GM12878 (cell line): ENCODE measurements around the gene SIRPD. TPM values are rescaled to one million over a fixed set of nuclear protein-coding genes. Genes with fewer than 3 reads are reported as not detected.

Experiments used
- ATAC-seq: fragments of 200-7000 bp; cut with Tn5 transposase; 3 replicates; pipeline ENCODE4 v1.9.1; 2020; ENCODE audit warnings: mild to moderate bottlenecking, moderate library complexity
- BruUV-seq: library from RNA; stranded (reverse); fragments of 400-500 nt; replicated peaks from 2 replicates; lab custom pipeline; 2021; lab: Mats Ljungman, UMichigan
- CTCF ChIA-PET: fragments of 300-600 bp; sonication (Branson Sonifier 250); formaldehyde crosslinking; extraction: SDS; loops from one replicate; lab custom pipeline; 2021; ENCODE audit warnings: inconsistent platforms; lab: Yijun Ruan, JAX
- POLR2A ChIA-PET: fragments of 350-600 bp; formaldehyde crosslinking; extraction: SDS; loops from one replicate; lab custom pipeline; 2021; ENCODE audit warnings: inconsistent platforms; lab: Charles Lee
- RAD21 ChIA-PET: fragments of 300-600 bp; sonication (Branson Sonifier 250); formaldehyde crosslinking; loops from one replicate; lab custom pipeline; 2023; ENCODE audit warnings: antibody characterized with exemption; ENCODE audit not compliant: unreplicated experiment; lab: Charles Lee
- SMC1A ChIA-PET: fragments of 300-600 bp; sonication (Branson Sonifier 250); formaldehyde crosslinking; loops from one replicate; lab custom pipeline; 2023; ENCODE audit not compliant: unreplicated experiment, uncharacterized antibody; lab: Charles Lee
- DNase-seq: peaks from one replicate; pipeline ENCODE4 v3.0.0-alpha.2; 2011; ENCODE audit warnings: low read depth, low spot score
- FAIRE-seq: peaks from 3 replicates; lab custom pipeline; 2011; peaks lifted over from hg19 to GRCh38; lab: Jason Lieb, UNC
- H2AFZ ChIP-seq: 2 replicates; pipeline ENCODE4 v1.6.0; 2011; ENCODE audit warnings: low read depth, low read length, control low read depth; ENCODE audit not compliant: control insufficient read depth
- H3K27ac ChIP-seq: 2 replicates; pipeline ENCODE4 v1.5.1; 2011; ENCODE audit warnings: control low read depth; ENCODE audit not compliant: control insufficient read depth, insufficient read depth
- H3K27me3 ChIP-seq, 2 experiments: replicated peaks in 1 of 2; 2 replicates each; pipeline versions ENCODE4 v1.6.0 to v1.6.1; 2011; ENCODE audit warnings: low read length in 1 of 2; ENCODE audit not compliant: control insufficient read depth in 2 of 2, insufficient read depth in 2 of 2
- H3K36me3 ChIP-seq, 2 experiments: 2 replicates each; pipeline ENCODE4 v1.5.1; 2011; ENCODE audit warnings: low read length in 1 of 2; ENCODE audit not compliant: control insufficient read depth in 2 of 2, insufficient read depth in 2 of 2
- H3K4me1 ChIP-seq: 2 replicates; pipeline ENCODE4 v1.6.1; 2011; ENCODE audit warnings: mild to moderate bottlenecking, low read length, moderate library complexity, mixed read lengths; ENCODE audit not compliant: control insufficient read depth, insufficient read depth
- H3K4me2 ChIP-seq: 2 replicates; pipeline ENCODE4 v1.6.0; 2011; ENCODE audit warnings: control low read depth; ENCODE audit not compliant: control insufficient read depth, insufficient read depth
- H3K4me3 ChIP-seq: fragments of 200-600 bp; sonication (generic); 2 replicates; pipeline ENCODE4 v1.5.1; 2016
- H3K79me2 ChIP-seq: 2 replicates; pipeline ENCODE4 v1.6.0; 2011; ENCODE audit warnings: low read length; ENCODE audit not compliant: control insufficient read depth, insufficient read depth
- H3K9ac ChIP-seq: 2 replicates; pipeline ENCODE4 v1.8.0; 2011; ENCODE audit warnings: low read length, control low read depth, mixed read lengths; ENCODE audit not compliant: control insufficient read depth, insufficient read depth
- H3K9me3 ChIP-seq: replicated peaks from 3 replicates; pipeline ENCODE4 v1.5.1; 2011; ENCODE audit warnings: mild to moderate bottlenecking, low read length; ENCODE audit not compliant: control insufficient read depth, insufficient read depth
- H4K20me1 ChIP-seq: 2 replicates; pipeline ENCODE4 v1.6.0; 2011; ENCODE audit not compliant: control insufficient read depth, insufficient read depth
- CBX3 ChIP-seq: fragments of 200-600 bp; sonication (generic); IDR thresholded peaks from 2 replicates; pipeline ENCODE4 v1.6.1; 2016; ENCODE audit warnings: low read depth, borderline replicate concordance
- ESRRA ChIP-seq: IDR thresholded peaks from 2 replicates; pipeline ENCODE4 v1.6.1; 2012; ENCODE audit warnings: mild to moderate bottlenecking, low read length, improper control_type of control experiment
- ETV6 ChIP-seq, 2 experiments: fragments of 450-650 bp in 1 of 2; IDR thresholded peaks in 1 of 2; conservative IDR thresholded peaks in 1 of 2; 2 replicates each; pipeline ENCODE4 v1.6.1; 2014; ENCODE audit warnings: antibody characterized with exemption in 1 of 2, borderline replicate concordance in 1 of 2, low read depth in 1 of 2, mild to moderate bottlenecking in 1 of 2, moderate library complexity in 1 of 2
- FOS ChIP-seq: IDR thresholded peaks from 3 replicates; pipeline ENCODE4 v1.6.1; 2011; ENCODE audit warnings: borderline replicate concordance; ENCODE audit not compliant: insufficient read length; ENCODE audit errors: extremely low read depth
- IKZF2 ChIP-seq, 2 experiments: fragments of 450-650 bp; IDR thresholded peaks; 2 replicates each; pipeline ENCODE4 v1.6.1; 2017; ENCODE audit warnings: mild to moderate bottlenecking in 2 of 2, moderate library complexity in 2 of 2
- KDM1A ChIP-seq: fragments of 200-600 bp; sonication (generic); IDR thresholded peaks from 2 replicates; pipeline ENCODE4 v1.6.1; 2016; ENCODE audit warnings: borderline replicate concordance
- MLLT1 ChIP-seq: fragments of 450-650 bp; IDR thresholded peaks from 2 replicates; pipeline ENCODE4 v1.6.1; 2016; ENCODE audit warnings: mild to moderate bottlenecking
- MTA2 ChIP-seq: fragments of 450-650 bp; IDR thresholded peaks from 2 replicates; pipeline ENCODE4 v1.6.1; 2016; ENCODE audit warnings: low read depth, mild to moderate bottlenecking, moderate library complexity
- NFIC ChIP-seq: IDR thresholded peaks from 2 replicates; pipeline ENCODE4 v1.6.1; 2012; ENCODE audit warnings: low read depth, mild to moderate bottlenecking, inconsistent platforms, low read length, moderate library complexity
- NKRF ChIP-seq: fragments of 450-650 bp; conservative IDR thresholded peaks from 2 replicates; pipeline ENCODE4 v1.6.1; 2017; ENCODE audit warnings: mild to moderate bottlenecking, moderate library complexity
- POLR2A ChIP-seq: IDR thresholded peaks from 2 replicates; pipeline ENCODE4 v1.6.1; 2011; ENCODE audit warnings: low read depth, mild to moderate bottlenecking, low read length
- POLR2AphosphoS2 ChIP-seq: IDR thresholded peaks from 2 replicates; pipeline ENCODE4 v1.6.1; 2011; ENCODE audit warnings: low read depth, mild to moderate bottlenecking, low read length, improper control_type of control experiment, moderate library complexity
- POU2F2 ChIP-seq: IDR thresholded peaks from 3 replicates; pipeline ENCODE4 v1.6.1; 2011; ENCODE audit warnings: low read depth, mild to moderate bottlenecking, low read length, borderline replicate concordance
- SIN3A ChIP-seq: IDR thresholded peaks from 2 replicates; pipeline ENCODE4 v1.6.1; 2012; ENCODE audit warnings: low read depth, low read length, improper control_type of control experiment
- TCF12 ChIP-seq: IDR thresholded peaks from 2 replicates; pipeline ENCODE4 v1.6.1; 2011; ENCODE audit warnings: low read depth, mild to moderate bottlenecking, low read length
- ZNF207 ChIP-seq: fragments of 450-650 bp; IDR thresholded peaks from 2 replicates; pipeline ENCODE4 v1.6.1; 2014; ENCODE audit warnings: antibody characterized with exemption, mild to moderate bottlenecking, borderline replicate concordance
- ZNF24 ChIP-seq: fragments of 450-650 bp; IDR thresholded peaks from 2 replicates; pipeline ENCODE4 v1.6.1; 2017; ENCODE audit warnings: antibody characterized with exemption, mild to moderate bottlenecking
- ZNF384 ChIP-seq: IDR thresholded peaks from 2 replicates; pipeline ENCODE4 v1.6.1; 2012; ENCODE audit warnings: low read depth, mild to moderate bottlenecking, low read length, improper control_type of control experiment, borderline replicate concordance
- WGBS: methylation state at CpG from one replicate; pipeline ENCODE4 v1.1.6; 2016; ENCODE audit warnings: low lambda C conversion rate; ENCODE audit not compliant: insufficient replicate concordance, insufficient coverage; ENCODE audit errors: missing lambda C conversion rate; 5-methylcytosine and 5-hydroxymethylcytosine counted together
- in situ Hi-C: fragments of 300-500 bp; cut with MboI; formaldehyde crosslinking; loops from 9 replicates; pipeline ENCODE4 v1.14.3; 2018; ENCODE audit warnings: mixed read lengths
- intact Hi-C: fragments of 100-400 bp; cut with micrococcal nuclease; formaldehyde crosslinking; loops from one replicate; pipeline ENCODE4 v1.14.2; 2022; ENCODE audit not compliant: unreplicated experiment
- polyA plus RNA-seq, 11 experiments: library from polyadenylated mRNA; depleted of rRNA in 4 of 11; unstranded in 6 of 11; stranded (reverse) in 5 of 11; fragments of >200 nt; fragmentation: Nextera tagmentation in 4 of 11; fragmentation: Illumina TruSeq in 1 of 11; extraction: Ambion mirVana in 4 of 11; extraction: Trizol in 1 of 11; gene quantifications; 1 replicate in 1 of 11; 2 replicates in 10 of 11; pipeline versions ENCODE4 v1.2.1 to v1.2.3, GENCODE V29; 2011 to 2016; ENCODE audit warnings: inconsistent platforms in 2 of 11, missing spikeins in 2 of 11, low read depth in 1 of 11
- total RNA-seq, 4 experiments: library from RNA; depleted of rRNA in 3 of 4; stranded (reverse); fragments of >200 nt in 3 of 4; fragmentation: Illumina TruSeq in 1 of 4; extraction: Trizol in 1 of 4; gene quantifications; 2 replicates each; pipeline versions ENCODE4 v1.2.1 to v1.2.3, GENCODE V29; 2013 to 2021

Gene SIRPD
- total and polyA plus RNA-seq, 10 of the 15 experiments (the other 5 are each of a cell fraction or from before 2014, with no cell fraction given) = 0.10 to 1.6 (median 0.88) TPM

GRCh38 chr20:1565461-1565860 lies 8.0 kb upstream of the SIRPD start (continued):
- no peak for TF ChIP-seq IKZF2 (IDR thresholded peaks at IDR 0.05)
- no peak for TF ChIP-seq ESRRA
- no peak for TF ChIP-seq MLLT1

GRCh38 chr20:1563598-1563997 lies 6.1 kb upstream of the SIRPD start:
- POLR2A ChIA-PET = no interaction called here
- no peak overlapping the region for H3K4me2 ChIP-seq
- SMC1A ChIA-PET = interaction anchor here (1.5 kb wide), 1 partner anchor 24 kb away, joined by 3 read pairs; no protein-coding TSS in a partner anchor
- RAD21 ChIA-PET = no interaction called here
- H3K27me3 ChIP-seq = no peaks in the 10 kb centered on the region
- TF ChIP-seq NFIC (no peak), POU2F2 (no peak), KDM1A (no peak), MTA2 (no peak), POLR2A (no peak), IKZF2 (IDR thresholded peaks at IDR 0.05) (no peak), ETV6 (conservative IDR thresholded peaks at IDR 0.05 in 1 of 2, IDR thresholded peaks at IDR 0.05 in 1 of 2; ENCODE audit: borderline replicate concordance in 1 of 2, low read depth in 1 of 2) (no peak), NKRF (no peak), ZNF24 (no peak), SIN3A (no peak), TCF12 (no peak), ZNF384 (no peak), POLR2AphosphoS2 (no peak), ZNF207 (no peak), FOS (no peak), CBX3 (no peak)
- DNase-seq = no peak
- H3K9ac ChIP-seq = no peak overlapping the region
- H3K79me2 ChIP-seq = no peaks in the 10 kb centered on the region
- CTCF ChIA-PET = interaction anchor here (1.5 kb wide), 1 partner anchor 9 kb away, joined by 3 read pairs; no protein-coding TSS in a partner anchor
- no TSS peak for BruUV-seq
- H3K9me3 ChIP-seq = peaks cover 2% of the 10 kb centered on the region; the same call in 2 of the 3 replicates
- intact Hi-C loops (no loop called here), in situ Hi-C loops (no loop called here)
- no peaks in the 10 kb centered on the region for H4K20me1 ChIP-seq
- 33% methylated on average over 2 of the region's 2 CpGs for WGBS
- no peak for FAIRE-seq
- no peaks in the 10 kb centered on the region for H3K36me3 ChIP-seq
- H3K4me3 ChIP-seq = no peak overlapping the region
- no peak overlapping the region for H3K27ac ChIP-seq
- no peaks in the 10 kb centered on the region for H3K4me1 ChIP-seq
- no peak overlapping the region for H2AFZ ChIP-seq
- no peak for ATAC-seq
